SK-N-SH (cell line): ENCODE measurements around the gene USP36.
"Not testable (repeated sequence)": the region's sequence is repeated elsewhere in the genome, so short reads cannot be mapped to it uniquely, and the experiment has no call there.

Experiments used
- CTCF ChIP-seq: fragments of 200-600 bp; sonication (generic); IDR thresholded peaks from 2 replicates; pipeline ENCODE4 v1.6.1; 2017; ENCODE audit warnings: antibody characterized with exemption, mild to moderate bottlenecking, moderate library complexity
- EP300 ChIP-seq, 2 experiments: IDR thresholded peaks; 2 replicates each; pipeline versions ENCODE4 v1.4.0 to v1.6.1; 2012; ENCODE audit warnings: borderline replicate concordance in 1 of 2, low read depth in 1 of 2, low read length in 1 of 2
- EZH2phosphoT487 ChIP-seq: fragments of 200-600 bp; sonication (generic); IDR thresholded peaks from 2 replicates; pipeline ENCODE4 v1.6.1; 2017; ENCODE audit warnings: low read depth, mixed run types, mild to moderate bottlenecking, antibody characterized with exemption, moderate library complexity, borderline replicate concordance
- FOSL2 ChIP-seq: IDR thresholded peaks from 2 replicates; pipeline ENCODE4 v1.4.0; 2012; ENCODE audit warnings: low read depth, mild to moderate bottlenecking, moderate library complexity, borderline replicate concordance
- GABPA ChIP-seq: IDR thresholded peaks from 2 replicates; pipeline ENCODE4 v1.4.0; 2012; ENCODE audit warnings: low read depth, mild to moderate bottlenecking
- MXI1 ChIP-seq: IDR thresholded peaks from 2 replicates; pipeline ENCODE4 v1.6.1; 2012; ENCODE audit warnings: mild to moderate bottlenecking, low read depth, low read length, improper control_type of control experiment
- POLR2AphosphoS5 ChIP-seq: IDR thresholded peaks from 2 replicates; pipeline ENCODE4 v1.6.1; 2012; ENCODE audit warnings: low read depth, low read length
- REST ChIP-seq: IDR thresholded peaks from 2 replicates; pipeline ENCODE4 v1.6.1; 2012; ENCODE audit warnings: mild to moderate bottlenecking, low read depth, low read length, moderate library complexity
- RFX5 ChIP-seq: IDR thresholded peaks from 2 replicates; pipeline ENCODE4 v1.6.1; 2012; ENCODE audit warnings: mild to moderate bottlenecking, improper control_type of control experiment, low read length
- RXRA ChIP-seq: IDR thresholded peaks from 2 replicates; pipeline ENCODE4 v1.4.0; 2012; ENCODE audit warnings: low read depth, mild to moderate bottlenecking, borderline replicate concordance
- ZBTB33 ChIP-seq: IDR thresholded peaks from 2 replicates; pipeline ENCODE4 v1.4.0; 2012; ENCODE audit warnings: low read depth, borderline replicate concordance

GRCh38 chr17:78779286-78779651, 61.3 kb downstream of the USP36 start:
- not testable (repeated sequence) for TF ChIP-seq RFX5; POLR2AphosphoS5; CTCF; REST; MXI1; RXRA; EP300 (IDR thresholded peaks at IDR 0.05; ENCODE audit: borderline replicate concordance in 1 of 2, low read depth in 1 of 2, low read length in 1 of 2); GABPA; ZBTB33; EZH2phosphoT487; FOSL2
